Urinary bladder (tissue), 4 donors: ENCODE data around the gene TARS1. TPM values are rescaled to one million over a fixed set of nuclear protein-coding genes. Genes with fewer than 3 reads are reported as not detected.
"Not testable (repeated sequence)": the region's sequence is repeated elsewhere in the genome, so short reads cannot be mapped to it uniquely, and the experiment has no call there.

Experiments
- DNase-seq: peaks from one replicate; pipeline ENCODE4 v3.0.0-alpha.2; 2015; ENCODE audit errors: extremely low spot score
- H3K27ac ChIP-seq: one replicate; pipeline ENCODE4 v1.5.1; 2013; ENCODE audit warnings: low read depth, mild to moderate bottlenecking, moderate library complexity
- H3K36me3 ChIP-seq: one replicate; pipeline ENCODE4 v1.6.1; 2013; ENCODE audit warnings: mild to moderate bottlenecking, moderate library complexity; ENCODE audit not compliant: insufficient read depth
- H3K4me1 ChIP-seq: one replicate; pipeline ENCODE4 v1.6.1; 2013; ENCODE audit warnings: mild to moderate bottlenecking, moderate library complexity; ENCODE audit not compliant: insufficient read depth
- H3K4me3 ChIP-seq: one replicate; pipeline ENCODE4 v1.5.1; 2013; ENCODE audit warnings: low read depth, low read length
- WGBS: extraction: QIAGEN DNeasy Blood & Tissue Kit; methylation state at CpG from one replicate; pipeline ENCODE4 v1.1.7; 2013; 5-methylcytosine and 5-hydroxymethylcytosine counted together
- polyA plus RNA-seq: library from polyadenylated mRNA; stranded (reverse); fragments of 200-250 nt; gene quantifications from one replicate; pipeline ENCODE4 v1.2.3, GENCODE V29; 2013
- total RNA-seq: library from RNA; depleted of rRNA; stranded (reverse); fragments of >200 nt; gene quantifications from one replicate; pipeline ENCODE4 v1.2.3, GENCODE V29; 2014
- donor health status: healthy with polysubstance abuse.
- donor health status: healthy.

Gene TARS1
- total and polyA plus RNA-seq, 2 donors = 65.4 to 115 TPM

DNA sequence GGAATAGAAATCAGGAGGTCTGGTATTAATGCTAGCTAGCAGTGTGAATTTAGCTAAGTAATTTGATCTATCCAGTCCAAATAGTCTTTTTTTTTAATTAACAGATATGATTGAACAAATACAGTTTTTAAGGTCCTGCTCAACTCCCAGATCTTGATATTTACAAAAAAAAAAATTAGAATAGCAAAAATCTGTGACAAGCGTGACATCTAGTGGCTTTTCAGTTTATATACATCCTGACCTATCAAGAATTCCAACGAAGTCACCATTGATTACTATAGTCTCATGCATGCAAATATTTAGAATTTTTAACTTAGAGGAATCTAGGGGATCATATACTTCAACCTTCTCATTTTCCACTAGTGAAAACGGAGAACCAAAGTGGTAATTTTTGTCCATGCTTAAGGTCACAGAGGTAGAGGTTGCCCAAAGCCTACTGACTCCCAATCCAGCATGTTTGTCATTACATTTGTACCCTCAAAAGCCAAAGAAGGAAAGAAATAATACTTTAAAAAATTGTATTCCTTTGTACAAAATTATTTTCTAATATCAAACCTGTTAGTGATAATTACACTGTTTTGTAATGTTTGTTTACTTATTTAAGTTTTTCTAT lies 17.6 kb upstream of the TARS1 start:
- Histone ChIP-seq H3K4me3 (no peak overlapping the region), H3K36me3 (no peaks in the 10 kb centered on the region), H3K4me1 (no peaks in the 10 kb centered on the region), H3K27ac (no peak overlapping the region)
- 11% methylated on average over 3 of the region's 3 CpGs for WGBS
- DNase-seq = no peak

DNA sequence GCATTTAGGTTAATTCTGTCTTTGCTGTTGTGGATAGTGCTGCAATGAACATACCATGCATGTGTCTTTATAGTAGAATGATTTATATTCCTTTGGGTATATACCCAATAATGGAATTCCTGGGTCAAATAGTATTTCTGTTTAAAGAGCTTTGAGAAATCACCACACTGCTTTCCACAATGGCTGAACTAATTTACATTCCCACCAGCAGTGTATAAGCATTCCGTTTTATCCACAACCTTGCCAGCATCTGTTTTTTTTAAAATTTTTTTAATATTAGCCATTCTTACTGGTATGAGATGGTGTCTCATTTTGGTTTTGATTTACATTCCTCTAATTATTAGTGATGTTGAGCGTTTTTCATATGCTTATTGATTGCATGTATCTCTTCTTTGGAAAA lies 15.5 kb upstream of the TARS1 start:
- H3K4me3 ChIP-seq = no peak overlapping the region
- 76% methylated on average over 2 of the region's 2 CpGs for WGBS

DNA sequence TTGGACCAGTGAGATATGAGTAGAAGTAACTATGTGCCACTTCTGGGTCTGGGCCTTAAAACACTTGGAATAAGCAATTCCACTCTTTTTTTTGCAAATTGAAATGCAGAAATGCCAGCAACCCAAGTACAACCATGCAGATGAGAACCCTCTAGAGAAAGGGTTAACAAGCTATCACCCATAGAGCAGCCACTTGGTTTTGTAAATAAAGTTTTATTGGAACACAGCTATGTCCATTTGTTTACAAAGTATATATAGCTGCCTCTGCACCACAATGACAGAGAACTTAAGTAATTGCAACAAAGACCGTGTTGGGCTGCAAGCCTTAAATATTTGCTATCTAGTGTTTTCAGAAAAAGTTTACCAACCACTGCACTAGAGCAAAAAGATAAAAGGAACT lies 9.8 kb upstream of the TARS1 start:
- no peak overlapping the region for H3K27ac ChIP-seq
- H3K36me3 ChIP-seq = no peaks in the 10 kb centered on the region
- no peak overlapping the region for H3K4me3 ChIP-seq
- no peaks in the 10 kb centered on the region for H3K4me1 ChIP-seq
- no peak for DNase-seq
- 69% methylated on average over 1 of the region's 1 CpG for WGBS

More for the DNA sequence above, 15.5 kb upstream of the TARS1 start:
- no peaks in the 10 kb centered on the region for H3K36me3 ChIP-seq
- no peak for DNase-seq
- no peak overlapping the region for H3K27ac ChIP-seq
- no peaks in the 10 kb centered on the region for H3K4me1 ChIP-seq

DNA sequence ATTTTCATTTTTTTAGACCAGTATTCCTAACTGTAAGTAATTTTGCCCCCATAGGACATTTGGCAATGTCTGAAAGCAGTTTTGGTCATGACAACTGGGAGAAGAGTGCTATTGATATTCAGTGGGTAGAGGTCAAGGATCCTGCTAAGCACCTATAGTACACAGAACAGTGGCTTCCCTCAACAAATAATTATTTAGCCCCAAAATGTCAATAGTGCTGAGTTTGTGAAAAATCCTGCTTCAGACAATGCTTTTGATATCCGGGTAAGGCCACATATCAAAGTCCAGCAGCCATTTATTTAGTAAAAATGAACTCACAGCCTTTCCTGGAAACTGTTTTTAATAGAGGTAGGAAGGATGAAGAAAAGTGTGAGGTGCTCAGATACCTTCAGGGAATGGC lies 8.1 kb upstream of the TARS1 start:
- Histone ChIP-seq H3K4me1 (no peaks in the 10 kb centered on the region), H3K27ac (no peak overlapping the region), H3K4me3 (no peak overlapping the region), H3K36me3 (no peaks in the 10 kb centered on the region)
- no peak for DNase-seq
- 85% methylated on average over 1 of the region's 1 CpG for WGBS

DNA sequence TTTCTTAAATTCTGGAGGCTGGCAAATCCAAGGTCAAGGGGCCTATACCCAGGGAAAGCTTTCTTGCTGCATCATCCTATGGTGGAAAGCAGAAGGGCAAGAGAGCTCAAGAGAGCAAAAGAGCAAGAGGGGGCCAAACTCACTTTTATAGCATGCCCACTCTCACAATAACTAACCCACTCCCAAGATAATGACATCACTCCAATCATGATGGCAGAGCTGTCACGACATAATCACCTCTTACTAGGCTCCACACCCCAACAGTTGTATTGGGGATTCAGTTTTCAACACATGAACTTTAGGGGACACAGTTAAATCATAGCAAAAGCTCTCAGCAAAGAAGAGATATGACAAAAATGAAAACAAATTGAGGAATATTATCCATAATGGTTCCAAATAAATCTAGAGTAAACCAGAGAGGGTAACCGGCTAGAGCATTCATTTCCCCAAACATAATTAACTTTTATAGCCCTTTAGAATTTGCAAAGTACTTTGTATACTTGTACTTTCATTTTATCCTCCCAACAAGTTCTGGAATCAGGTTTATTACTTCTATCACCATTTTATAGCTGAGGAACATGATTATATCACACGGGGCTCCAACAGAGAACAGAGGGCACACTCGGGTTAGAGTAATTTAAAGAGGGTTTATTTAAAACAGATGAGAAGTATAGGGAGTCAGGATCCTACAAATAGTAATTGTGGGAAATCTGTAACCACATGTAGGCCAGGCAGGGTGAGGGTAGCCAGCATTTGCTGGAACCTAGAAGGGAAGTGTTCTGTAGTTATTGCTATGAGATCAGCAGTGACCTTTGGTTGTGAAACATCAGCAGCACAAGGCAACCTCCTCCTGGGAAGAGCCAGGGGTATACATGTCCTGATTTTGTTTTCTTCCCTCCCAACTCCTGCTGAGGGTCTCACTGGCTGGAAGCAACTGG lies 7.2 kb upstream of the TARS1 start:
- H3K4me1 ChIP-seq = no peaks in the 10 kb centered on the region
- 38% methylated on average over 4 of the region's 4 CpGs for WGBS
- H3K4me3 ChIP-seq = no peak overlapping the region
- no peaks in the 10 kb centered on the region for H3K36me3 ChIP-seq
- no peak for DNase-seq
- no peak overlapping the region for H3K27ac ChIP-seq

DNA sequence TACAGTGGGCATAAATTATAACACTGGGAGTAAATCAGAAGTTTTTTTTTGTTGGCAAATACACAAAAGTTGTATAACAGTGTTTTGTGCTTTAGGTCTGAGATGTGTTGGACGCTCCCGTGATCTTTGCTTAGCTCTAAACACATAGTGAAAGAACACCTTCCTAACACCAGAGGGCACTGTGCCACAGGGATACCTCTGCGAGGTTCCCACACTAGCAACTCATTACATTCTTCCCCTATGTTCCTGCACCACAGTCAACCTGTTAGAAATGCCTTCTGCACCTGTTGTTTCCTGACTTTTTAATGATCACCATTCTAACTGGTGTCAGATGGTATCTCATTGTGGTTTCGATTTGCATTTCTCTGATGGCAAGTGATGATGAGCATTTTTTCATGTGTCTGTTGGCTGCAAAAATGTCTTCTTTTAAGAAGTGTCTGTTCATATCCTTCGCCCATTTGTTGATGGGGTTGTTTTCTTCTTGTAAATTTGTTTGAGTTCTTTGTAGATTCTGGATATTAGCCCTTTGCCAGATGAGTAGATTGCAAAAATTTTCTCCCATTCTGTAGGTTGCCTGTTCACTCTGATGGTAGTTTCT lies 4.8 kb upstream of the TARS1 start:
- H3K4me3 ChIP-seq, DNase-seq, H3K36me3 ChIP-seq, H3K4me1 ChIP-seq, H3K27ac ChIP-seq: not testable (repeated sequence)
- 22% methylated on average over 5 of the region's 5 CpGs for WGBS

DNA sequence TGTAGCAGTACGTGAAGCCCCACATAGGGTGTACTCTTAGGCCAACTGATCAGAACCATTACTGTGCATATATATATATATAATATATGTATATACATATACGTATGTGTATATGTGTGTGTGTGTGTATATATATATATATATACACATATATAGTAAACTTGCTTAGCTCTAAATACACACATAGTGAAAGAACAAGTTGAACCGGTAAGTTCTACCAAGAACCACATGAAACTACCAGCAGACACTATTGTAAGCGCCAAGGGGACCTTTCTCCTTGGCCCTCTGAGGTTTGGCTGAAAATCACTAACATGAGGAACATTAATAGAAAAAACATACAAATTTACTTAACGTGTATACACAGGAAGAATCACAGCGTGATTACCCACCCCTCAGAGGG lies 1.8 kb upstream of the TARS1 start:
- no peak overlapping the region for H3K27ac ChIP-seq
- peaks cover 1% of the 10 kb centered on the region for H3K4me1 ChIP-seq
- 74% methylated on average over 6 of the region's 6 CpGs for WGBS
- H3K36me3 ChIP-seq = no peaks in the 10 kb centered on the region
- no peak for DNase-seq
- H3K4me3 ChIP-seq = peak overlapping the region; percentile 64

DNA sequence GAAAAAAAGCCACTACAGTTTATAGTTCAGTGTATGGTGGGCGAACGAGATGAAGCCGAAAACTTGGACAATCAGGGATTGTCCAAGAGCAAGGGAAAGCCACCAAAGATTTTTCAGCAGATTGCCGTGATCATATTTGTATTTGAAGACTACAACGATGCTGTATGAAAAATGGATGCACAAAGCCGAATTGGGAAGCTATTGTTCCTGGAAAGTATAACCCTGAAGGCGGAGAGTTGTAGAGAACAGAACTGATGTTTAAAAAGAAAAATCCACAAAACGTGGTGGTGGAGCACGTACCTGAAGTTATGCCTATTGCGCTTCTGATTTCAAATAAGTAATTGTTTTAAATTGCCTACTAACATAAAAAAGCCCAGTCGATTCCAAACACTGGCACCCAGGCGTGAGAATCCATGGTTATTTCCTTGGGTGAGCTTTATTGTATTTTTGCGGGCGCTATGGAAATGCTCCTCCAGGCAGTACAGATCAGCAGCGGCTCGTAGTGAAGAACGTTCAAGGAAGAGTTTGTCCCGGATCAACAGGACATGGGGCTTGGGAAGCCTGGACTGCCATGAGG lies 772 bp upstream of the TARS1 start:
- no peaks in the 10 kb centered on the region for H3K36me3 ChIP-seq
- H3K4me1 ChIP-seq = peaks cover 1% of the 10 kb centered on the region

DNA sequence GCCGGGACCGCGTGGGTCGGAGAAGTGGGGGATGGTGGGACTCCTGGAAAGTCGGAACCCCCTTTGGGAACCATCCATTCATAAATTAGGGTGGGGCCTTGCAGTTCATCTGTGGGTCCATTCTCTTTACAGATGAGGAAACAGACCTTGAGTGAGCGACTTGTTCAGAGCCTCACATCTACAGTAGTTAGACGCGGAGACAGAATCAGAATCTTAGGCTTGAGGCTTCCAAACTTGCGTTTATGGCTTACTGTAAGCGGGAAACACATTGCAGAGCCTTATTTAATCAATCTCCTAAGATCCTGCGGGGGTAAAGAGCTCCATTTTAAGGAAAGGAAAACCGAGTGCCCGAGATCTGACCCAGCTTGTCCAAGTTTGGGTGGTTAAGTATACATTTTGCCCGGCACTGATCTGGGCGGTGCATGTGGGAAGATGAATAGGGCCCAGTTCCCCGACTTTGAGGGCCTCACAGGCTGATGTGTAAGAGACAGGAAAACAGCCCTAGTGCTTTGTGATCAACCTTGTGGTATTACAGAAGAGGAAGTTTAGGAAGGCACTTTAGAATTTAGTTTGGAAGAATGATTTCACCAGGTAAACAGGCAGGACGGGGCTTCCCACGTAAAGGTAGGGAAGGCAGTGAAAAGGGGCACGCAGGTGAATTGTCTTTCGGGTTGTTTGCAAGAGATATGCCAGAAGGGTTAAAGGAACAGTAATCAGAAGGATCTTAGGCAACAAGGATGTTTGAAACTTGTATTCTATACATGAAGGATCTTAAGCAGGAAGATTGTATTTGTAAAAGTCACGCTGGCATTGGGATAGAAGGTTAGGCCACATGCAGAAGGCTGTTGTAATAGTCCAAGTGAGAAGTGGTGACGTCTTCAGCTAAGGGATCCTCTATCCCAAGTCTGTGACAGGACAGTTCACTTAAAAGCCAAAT lies 744 bp downstream of the TARS1 start:
- H3K4me1 ChIP-seq = peaks cover 1% of the 10 kb centered on the region
- H3K27ac ChIP-seq = peak overlapping the region; percentile 54
- no peak for DNase-seq
- H3K36me3 ChIP-seq = peaks cover 3% of the 10 kb centered on the region
- H3K4me3 ChIP-seq = peak overlapping the region; percentile 64
- WGBS = 2% methylated on average over 22 of the region's 22 CpGs

More for the DNA sequence above, 772 bp upstream of the TARS1 start:
- peak overlapping the region; percentile 64 for H3K4me3 ChIP-seq
- H3K27ac ChIP-seq = peak overlapping the region; percentile 91
- DNase-seq = peak; percentile 20
- WGBS = 5% methylated on average over 18 of the region's 18 CpGs

DNA sequence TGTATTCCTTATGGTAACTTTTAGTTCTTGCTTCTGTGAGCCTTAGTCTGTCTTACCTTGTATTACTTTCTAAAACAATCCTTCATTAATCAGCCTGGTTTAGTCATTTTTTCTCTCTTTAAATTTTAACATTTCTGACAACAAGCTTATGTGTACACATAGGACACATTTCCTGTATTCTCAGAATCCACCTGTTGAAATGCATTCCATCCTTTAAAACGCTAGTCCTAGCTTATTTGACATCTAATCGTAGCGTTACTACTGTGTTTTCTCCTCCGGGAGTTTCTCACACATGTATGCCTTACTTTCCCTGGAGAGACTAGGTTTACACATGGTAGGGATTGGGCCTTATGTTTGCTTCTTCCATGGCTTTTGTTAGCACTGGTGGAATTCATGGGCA lies 3.8 kb downstream of the TARS1 start:
- H3K4me1 ChIP-seq = peaks cover 1% of the 10 kb centered on the region

DNA sequence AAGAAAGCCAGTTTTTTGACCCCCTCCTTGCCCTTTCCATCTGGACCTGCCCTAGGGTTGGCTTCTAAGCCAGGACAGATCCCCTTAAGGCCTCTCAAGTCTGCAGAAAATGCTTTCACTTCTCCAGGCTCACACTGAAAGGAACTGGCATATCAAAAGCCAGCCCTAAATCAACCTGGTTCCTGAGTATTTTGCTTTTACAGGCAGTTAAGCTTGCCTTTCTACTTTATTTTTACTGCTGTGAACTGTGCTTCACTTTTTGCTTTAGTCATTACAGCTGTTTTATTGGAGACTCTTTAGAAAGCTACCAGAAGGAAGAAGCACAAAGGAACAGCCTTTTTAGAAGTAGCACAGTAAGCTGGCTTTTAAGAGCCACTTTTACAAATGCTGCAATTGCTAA lies 5.0 kb downstream of the TARS1 start:
- Histone ChIP-seq H3K36me3 (peaks cover 7% of the 10 kb centered on the region), H3K4me3 (no peak overlapping the region), H3K4me1 (peaks cover 1% of the 10 kb centered on the region), H3K27ac (no peak overlapping the region)
- DNase-seq = no peak

More for the DNA sequence above, 3.8 kb downstream of the TARS1 start:
- WGBS = 78% methylated on average over 4 of the region's 4 CpGs
- Histone ChIP-seq H3K27ac (no peak overlapping the region), H3K4me3 (no peak overlapping the region), H3K36me3 (peaks cover 3% of the 10 kb centered on the region)
- DNase-seq = no peak

DNA sequence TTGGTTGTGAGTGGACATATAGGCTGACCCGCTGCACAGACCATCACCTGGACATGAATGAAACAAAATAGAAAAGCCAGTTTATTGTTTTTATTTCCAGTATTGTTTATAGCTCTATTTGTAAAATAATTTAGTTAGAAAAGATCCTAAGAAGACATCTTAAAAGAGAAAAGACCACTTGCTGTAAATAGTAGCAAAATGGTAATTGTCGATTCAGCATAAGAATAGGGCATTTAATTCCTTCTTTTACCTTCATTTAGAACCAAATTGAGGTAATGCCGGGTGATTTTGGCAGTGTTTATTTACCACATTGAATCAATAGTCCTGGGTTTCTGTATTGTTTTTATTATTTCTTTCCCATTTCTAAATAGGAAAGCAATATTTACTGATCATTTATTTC lies 7.4 kb downstream of the TARS1 start:
- DNase-seq = no peak
- peaks cover 7% of the 10 kb centered on the region for H3K36me3 ChIP-seq
- WGBS = 75% methylated on average over 3 of the region's 3 CpGs
- no peak overlapping the region for H3K4me3 ChIP-seq
- H3K4me1 ChIP-seq = no peaks in the 10 kb centered on the region
- no peak overlapping the region for H3K27ac ChIP-seq

DNA sequence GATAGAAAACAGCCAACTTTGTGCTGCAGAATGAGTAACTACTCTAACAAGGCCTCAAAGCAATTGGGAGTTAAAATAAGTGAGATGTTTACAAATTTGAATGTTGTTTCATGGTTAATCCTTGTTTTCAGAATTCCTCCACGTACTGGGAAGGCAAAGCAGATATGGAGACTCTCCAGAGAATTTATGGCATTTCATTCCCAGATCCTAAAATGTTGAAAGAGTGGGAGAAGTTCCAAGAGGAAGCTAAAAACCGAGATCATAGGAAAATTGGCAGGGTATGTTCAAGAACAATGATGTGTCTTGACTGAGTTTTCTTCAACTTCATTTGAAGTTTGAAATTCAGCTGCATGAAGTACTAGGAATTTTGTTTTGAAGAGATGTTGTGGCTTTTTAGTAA lies 16.4 kb downstream of the TARS1 start:
- H3K4me1 ChIP-seq = no peaks in the 10 kb centered on the region
- H3K4me3 ChIP-seq = no peak overlapping the region
- 21% methylated on average over 2 of the region's 2 CpGs for WGBS
- H3K36me3 ChIP-seq = peaks cover 1% of the 10 kb centered on the region
- no peak overlapping the region for H3K27ac ChIP-seq
- no peak for DNase-seq
